Heart left ventricle (tissue), 16 donors: ENCODE data around the gene FZD10. TPM values are rescaled to one million over a fixed set of nuclear protein-coding genes. Genes with fewer than 3 reads are reported as not detected.

ENCODE experiments used
- ATAC-seq, 4 donors: fragments of 200-7000 bp; cut with Tn5 transposase; one replicate each; pipeline ENCODE4 v1.9.1; 2020 to 2022; ENCODE audit warnings: moderate library complexity in 4 of 4, mild to moderate bottlenecking in 3 of 4, moderate number of reproducible peaks in 1 of 4
- DNase-seq, 5 donors: peaks; one replicate each; pipeline ENCODE4 v3.0.0-alpha.2; 2020
- H3K27ac ChIP-seq, 12 donors: fragments of 200-600 bp; sonication (generic) in 4 of 12; one replicate each; pipeline versions ENCODE4 v1.5.0 to v1.8.0; 2016 to 2022; ENCODE audit warnings: mild to moderate bottlenecking in 2 of 12
- H3K27me3 ChIP-seq, 9 donors: fragments of 200-600 bp; sonication (generic) in 2 of 9; one replicate each; pipeline versions ENCODE4 v1.5.1 to v1.8.0; 2016 to 2022; ENCODE audit warnings: mild to moderate bottlenecking in 3 of 9
- H3K36me3 ChIP-seq, 9 donors: fragments of 200-600 bp; sonication (generic) in 2 of 9; one replicate each; pipeline versions ENCODE4 v1.5.0 to v1.8.0; 2018 to 2022; ENCODE audit warnings: mild to moderate bottlenecking in 2 of 9
- H3K4me1 ChIP-seq, 12 donors: fragments of 200-600 bp; sonication (generic) in 4 of 12; one replicate each; pipeline versions ENCODE4 v1.5.0 to v1.8.0; 2016 to 2022; ENCODE audit warnings: mild to moderate bottlenecking in 3 of 12
- H3K4me3 ChIP-seq, 12 donors: fragments of 200-600 bp; sonication (generic) in 4 of 12; one replicate each; pipeline versions ENCODE4 v1.5.0 to v1.8.0; 2017 to 2022; ENCODE audit warnings: mild to moderate bottlenecking in 9 of 12, moderate library complexity in 4 of 12
- H3K9me3 ChIP-seq, 12 donors: fragments of 200-600 bp; sonication (generic) in 4 of 12; one replicate each; pipeline versions ENCODE4 v1.5.0 to v1.8.0; 2016 to 2022; ENCODE audit warnings: mild to moderate bottlenecking in 1 of 12
- POLR2A ChIP-seq, 2 donors: fragments of 450-650 bp; IDR thresholded peaks; one replicate each; pipeline ENCODE4 v1.6.1; 2017; ENCODE audit warnings: antibody characterized with exemption in 2 of 2, mild to moderate bottlenecking in 2 of 2, moderate library complexity in 2 of 2
- WGBS, 4 donors: extraction: QIAGEN DNeasy Blood & Tissue Kit in 2 of 4; methylation state at CpG; one replicate each; pipeline versions ENCODE4 v1.1.5 to v1.1.7; 2013 to 2018; 5-methylcytosine and 5-hydroxymethylcytosine counted together
- intact Hi-C, 10 donors: fragments of 100-400 bp; cut with DNase I; formaldehyde crosslinking; loops; one replicate each; pipeline versions ENCODE4 v1.11.1 to v1.14.2; 2022
- polyA plus RNA-seq, 2 donors: library from polyadenylated mRNA; stranded (reverse); fragments of 200-250 nt; gene quantifications; one replicate each; pipeline ENCODE4 v1.2.3, GENCODE V29; 2013
- total RNA-seq, 9 donors: library from RNA; depleted of rRNA in 2 of 9; stranded (reverse); fragments of >200 nt in 2 of 9; fragmentation: NEBNext Ultra II Directional in 3 of 9; extraction: Animal tissue kit (Norgen Biotek cat#: 25700) in 3 of 9; gene quantifications; one replicate each; pipeline versions ENCODE4 v1.1.0 to v1.2.4, GENCODE V29; 2016 to 2023
- TF ChIP-seq, protein P1 (sequence below), 12 donors: fragments of 200-600 bp; sonication (generic) in 4 of 12; IDR thresholded peaks; one replicate each; pipeline versions ENCODE4 v1.5.0 to v1.8.0; 2018 to 2022; ENCODE audit warnings: antibody characterized with exemption in 12 of 12, mild to moderate bottlenecking in 5 of 12
- donor health status: ischemic (EF 13 %, LVEDD 7.1; RV severe dilation, severe dysfunction).
- donor health status: healthy with polysubstance abuse.
- donor health status: DM: no; HTN: yes; CAD: no.
- donor health status: DM: no; HTN: no; CAD: no.
- donor health status: ischemic (EF 25% LVEDD 6.9; RV normal size, moderate dysfunction).
- donor health status: ischemic (EF 25% LVEDD 5.7; RV mildly dilated, moderate dysfunction).
- donor health status: healthy.
- donor health status: DM: yes; HTN: yes; CAD: no.
- donor health status: ischemic (EF 35%, LVEDD 5.7; RV mildly dilated, moderate dysfunction).
- donor health status: nonischemic (EF 11% LVEDD 7.7; RV severe dilation, severe dysfunction).
- donor health status: DM: yes; HTN: yes; CAD: no.
- donor health status: PGD.
- donor health status: ischemic (EF 29% LVEDD 5.4; RV normal size, mild dysfunction).
- donor health status: nonischemic (EF 23%, LVEDD 6.1; RV moderate dilation, normal function).

The FZD10 gene
- total and polyA plus RNA-seq, 11 donors, result 0.06 to 0.23 (median 0.10) TPM; not detected in 3

DNA sequence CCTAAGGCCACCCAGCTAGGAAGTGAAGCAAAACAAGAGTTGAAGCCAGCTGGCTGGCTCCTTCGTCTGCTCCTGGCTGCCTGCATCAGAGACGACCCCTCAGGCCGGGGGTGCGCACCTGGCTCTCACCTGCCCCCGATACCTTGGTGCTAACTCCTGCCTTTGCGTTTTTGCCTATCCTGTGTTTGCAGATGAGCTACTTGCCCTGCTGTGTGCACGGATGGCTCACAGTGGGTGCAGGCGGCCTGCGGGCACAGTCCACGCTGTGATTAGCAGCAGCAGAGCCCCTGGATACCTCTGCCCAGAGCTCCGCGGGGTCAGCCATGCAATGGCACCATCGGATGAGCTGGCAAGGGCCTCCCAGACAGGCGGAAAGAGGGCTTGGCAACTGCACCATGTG lies 31.2 kb upstream of the FZD10 start:
- no peak overlapping the region for H3K27ac ChIP-seq
- H3K9me3 ChIP-seq, result peaks cover 0 to 10% (median 0%) of the 10 kb centered on the region in 12 donors
- WGBS, 4 donors, result 71 to 82% (median 71%) methylated on average over 12 to 14 of the region's 14 CpGs
- peaks cover 0 to 20% (median 0%) of the 10 kb centered on the region in 9 donors for H3K27me3 ChIP-seq
- peaks cover 0 to 18% (median 0%) of the 10 kb centered on the region in 12 donors for H3K4me1 ChIP-seq
- no peak for DNase-seq
- TF ChIP-seq, protein P1, sequence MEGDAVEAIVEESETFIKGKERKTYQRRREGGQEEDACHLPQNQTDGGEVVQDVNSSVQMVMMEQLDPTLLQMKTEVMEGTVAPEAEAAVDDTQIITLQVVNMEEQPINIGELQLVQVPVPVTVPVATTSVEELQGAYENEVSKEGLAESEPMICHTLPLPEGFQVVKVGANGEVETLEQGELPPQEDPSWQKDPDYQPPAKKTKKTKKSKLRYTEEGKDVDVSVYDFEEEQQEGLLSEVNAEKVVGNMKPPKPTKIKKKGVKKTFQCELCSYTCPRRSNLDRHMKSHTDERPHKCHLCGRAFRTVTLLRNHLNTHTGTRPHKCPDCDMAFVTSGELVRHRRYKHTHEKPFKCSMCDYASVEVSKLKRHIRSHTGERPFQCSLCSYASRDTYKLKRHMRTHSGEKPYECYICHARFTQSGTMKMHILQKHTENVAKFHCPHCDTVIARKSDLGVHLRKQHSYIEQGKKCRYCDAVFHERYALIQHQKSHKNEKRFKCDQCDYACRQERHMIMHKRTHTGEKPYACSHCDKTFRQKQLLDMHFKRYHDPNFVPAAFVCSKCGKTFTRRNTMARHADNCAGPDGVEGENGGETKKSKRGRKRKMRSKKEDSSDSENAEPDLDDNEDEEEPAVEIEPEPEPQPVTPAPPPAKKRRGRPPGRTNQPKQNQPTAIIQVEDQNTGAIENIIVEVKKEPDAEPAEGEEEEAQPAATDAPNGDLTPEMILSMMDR (IDR thresholded peaks at IDR 0.05), result no peak
- TF ChIP-seq POLR2A (IDR thresholded peaks at IDR 0.05), result no peak
- intact Hi-C loops, result no loop called here
- no peaks in the 10 kb centered on the region for H3K36me3 ChIP-seq
- H3K4me3 ChIP-seq, result no peak overlapping the region
- ATAC-seq, result no peak

- DNase-seq (no peak), ATAC-seq (no peak)
- WGBS, 4 donors, result 59 to 61% (median 60%) methylated on average over 8 of the region's 8 CpGs
- peaks cover 0 to 10% (median 0%) of the 10 kb centered on the region in 12 donors for H3K9me3 ChIP-seq
- intact Hi-C loops, result no loop called here
- no peak for TF ChIP-seq POLR2A (IDR thresholded peaks at IDR 0.05)
- TF ChIP-seq, protein P1 (IDR thresholded peaks at IDR 0.05), result no peak
- H3K4me3 ChIP-seq, result no peak overlapping the region
- H3K4me1 ChIP-seq, result peaks cover 0 to 12% (median 0%) of the 10 kb centered on the region in 12 donors
- H3K27me3 ChIP-seq, result peaks cover 0 to 20% (median 0%) of the 10 kb centered on the region in 9 donors
- no peak overlapping the region for H3K27ac ChIP-seq
- H3K36me3 ChIP-seq, result no peaks in the 10 kb centered on the region
Measured at GRCh38 chr12:130131801-130132200, 30.5 kb upstream of the FZD10 start.

DNA sequence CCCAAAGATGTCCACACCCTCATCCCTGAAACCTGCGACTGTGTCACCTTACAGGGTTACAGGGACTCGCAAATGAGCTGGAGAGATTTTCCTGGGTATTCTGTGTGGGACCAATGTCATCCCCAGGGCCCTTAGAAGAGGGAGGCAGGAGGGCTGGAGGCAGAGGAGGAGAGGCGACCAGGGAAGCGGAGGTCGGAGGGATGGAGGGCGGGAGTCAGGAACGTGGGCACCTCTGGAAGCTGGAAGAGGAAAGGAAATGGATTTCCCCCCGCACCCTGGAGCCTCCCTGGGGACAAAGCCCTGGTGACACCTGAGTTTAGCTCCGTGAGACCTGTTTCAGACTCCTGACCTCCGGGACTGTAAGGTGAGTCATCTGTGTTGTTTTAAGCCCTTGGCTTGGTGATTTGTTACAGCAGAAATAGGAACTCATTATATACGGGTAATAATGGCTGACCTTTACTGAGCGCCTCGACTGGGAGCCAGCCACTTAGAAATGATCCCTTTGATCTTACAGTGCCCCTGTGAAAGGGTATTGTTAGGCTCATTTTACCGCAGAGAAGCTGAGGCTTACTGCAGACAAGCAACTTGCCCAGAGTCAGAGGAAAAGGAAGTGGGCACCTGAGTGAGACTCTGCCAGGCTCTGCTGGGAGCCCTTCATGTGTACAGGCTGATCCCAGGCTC lies 29.3 kb upstream of the FZD10 start:
- peaks cover 0 to 26% (median 4%) of the 10 kb centered on the region in 9 donors for H3K27me3 ChIP-seq
- peaks cover 0 to 4% (median 0%) of the 10 kb centered on the region in 12 donors for H3K4me1 ChIP-seq
- H3K27ac ChIP-seq, result no peak overlapping the region
- H3K4me3 ChIP-seq, result no peak overlapping the region
- peaks cover 0 to 10% (median 0%) of the 10 kb centered on the region in 12 donors for H3K9me3 ChIP-seq
- intact Hi-C loops, result no loop called here
- DNase-seq (no peak), ATAC-seq (no peak)
- no peaks in the 10 kb centered on the region for H3K36me3 ChIP-seq
- TF ChIP-seq, protein P1 (IDR thresholded peaks at IDR 0.05), result no peak
- no peak for TF ChIP-seq POLR2A (IDR thresholded peaks at IDR 0.05)
- WGBS, 4 donors, result 57 to 73% (median 62%) methylated on average over 14 of the region's 14 CpGs

- no peak overlapping the region for H3K4me3 ChIP-seq
- H3K4me1 ChIP-seq, result no peaks in the 10 kb centered on the region
- intact Hi-C loops, result no loop called here
- ATAC-seq (no peak), DNase-seq (peak in 1 of 5 donors; percentile 43)
- peaks cover 0 to 7% (median 0%) of the 10 kb centered on the region in 12 donors for H3K9me3 ChIP-seq
- 55 to 70% (median 62%) methylated on average over 22 to 26 of the region's 26 CpGs for WGBS, 4 donors
- H3K27ac ChIP-seq, result no peak overlapping the region
- TF ChIP-seq, protein P1 (IDR thresholded peaks at IDR 0.05), result no peak
- TF ChIP-seq POLR2A (IDR thresholded peaks at IDR 0.05), result no peak
- H3K27me3 ChIP-seq, result peaks cover 0 to 26% (median 4%) of the 10 kb centered on the region in 9 donors
- no peaks in the 10 kb centered on the region for H3K36me3 ChIP-seq
Measured at GRCh38 chr12:130133851-130134562, 28.3 kb upstream of the FZD10 start.
